Skeletal muscle cell (primary cell): ENCODE results near the gene BARX1.
"Not testable (repeated sequence)": the region's sequence is repeated elsewhere in the genome, so short reads cannot be mapped to it uniquely, and the experiment has no call there.

Experiments
- DNase-seq: peaks from one replicate; pipeline ENCODE4 v3.0.0-alpha.2; 2010; ENCODE audit warnings: low read depth
- H3K4me3 ChIP-seq: 2 replicates; pipeline ENCODE4 v1.5.1; 2011; ENCODE audit warnings: low read depth, mild to moderate bottlenecking, control low read depth, low read length, moderate library complexity

The BARX1 gene

GRCh38 chr9:93968451-93969327, 13.5 kb upstream of the BARX1 start:
- H3K4me3 ChIP-seq = no peak overlapping the region
- no peak for DNase-seq

GRCh38 chr9:93967020-93967803, 12.1 kb upstream of the BARX1 start:
- no peak for DNase-seq
- H3K4me3 ChIP-seq = no peak overlapping the region

- DNase-seq = no peak
Observed at GRCh38 chr9:93965830-93966577, 10.8 kb upstream of the BARX1 start.

GRCh38 chr9:93964685-93965084, 9.5 kb upstream of the BARX1 start:
- no peak overlapping the region for H3K4me3 ChIP-seq
- DNase-seq = no peak

More at GRCh38 chr9:93965830-93966577, 10.8 kb upstream of the BARX1 start:
- H3K4me3 ChIP-seq = no peak overlapping the region

- DNase-seq = no peak
- H3K4me3 ChIP-seq = no peak overlapping the region
Observed at GRCh38 chr9:93963969-93964368, 8.8 kb upstream of the BARX1 start.

- not testable (repeated sequence) for H3K4me3 ChIP-seq, DNase-seq
Observed at GRCh38 chr9:93963489-93963888, 8.3 kb upstream of the BARX1 start.

GRCh38 chr9:93962561-93963440, 7.6 kb upstream of the BARX1 start:
- no peak overlapping the region for H3K4me3 ChIP-seq
- peak; percentile 44 for DNase-seq

- no peak for DNase-seq
- H3K4me3 ChIP-seq = no peak overlapping the region
Observed at GRCh38 chr9:93962017-93962416, 6.9 kb upstream of the BARX1 start.

- DNase-seq = no peak
- no peak overlapping the region for H3K4me3 ChIP-seq
Observed at GRCh38 chr9:93960971-93961841, 6.1 kb upstream of the BARX1 start.

- no peak overlapping the region for H3K4me3 ChIP-seq
- no peak for DNase-seq
Observed at GRCh38 chr9:93960221-93960970, 5.2 kb upstream of the BARX1 start.

GRCh38 chr9:93959739-93960154, 4.6 kb upstream of the BARX1 start:
- DNase-seq = no peak
- no peak overlapping the region for H3K4me3 ChIP-seq

- no peak for DNase-seq
- H3K4me3 ChIP-seq = no peak overlapping the region
Observed at GRCh38 chr9:93958819-93959682, 3.9 kb upstream of the BARX1 start.

- H3K4me3 ChIP-seq = no peak overlapping the region
- no peak for DNase-seq
Observed at GRCh38 chr9:93958121-93958818, 3.1 kb upstream of the BARX1 start.

GRCh38 chr9:93955981-93956784, 1.0 kb upstream of the BARX1 start:
- H3K4me3 ChIP-seq = no peak overlapping the region
- no peak for DNase-seq

GRCh38 chr9:93954434-93955061, 607 bp downstream of the BARX1 start:
- DNase-seq = no peak
- no peak overlapping the region for H3K4me3 ChIP-seq
